ENCODE data around the gene HIF3A.
"Not testable (repeated sequence)": the region's sequence is repeated elsewhere in the genome, so short reads cannot be mapped to it uniquely, and the experiment has no call there.

The HIF3A gene

GRCh38 chr19:46296722-46297461 is at the start of gene HIF3A:
Gene HIF3A, plus strand, starts transcription at chr19:46297042. Its CDS starts 35 bp downstream, at chr19:46297077.
- DNase-seq = no peak

- no peak for DNase-seq
Observed at GRCh38 chr19:46250076-46250735, 46.6 kb upstream of the HIF3A start.

GRCh38 chr19:46251416-46251815 is 45.4 kb upstream of the HIF3A start:
- DNase-seq = no peak

DNA sequence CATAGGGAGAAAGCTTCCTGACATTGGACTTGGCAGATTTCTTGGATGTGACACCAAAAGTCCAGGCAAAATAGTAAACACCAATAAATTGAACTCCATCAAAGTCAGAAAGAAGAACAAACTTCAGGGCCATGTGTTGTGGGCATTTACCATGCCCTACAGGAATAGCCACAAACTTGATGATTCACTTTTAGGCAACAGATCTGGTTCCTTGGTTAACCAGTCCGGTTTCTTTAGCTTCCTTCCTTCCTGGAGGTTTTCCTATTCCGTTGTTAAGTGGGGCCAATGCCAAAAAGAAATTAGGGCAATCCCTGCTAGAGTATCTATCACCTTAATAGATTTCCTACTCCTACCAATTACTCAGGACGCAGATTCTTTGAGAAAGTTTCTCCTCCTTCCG is 42.1 kb upstream of the HIF3A start:
- DNase-seq = no peak

DNA sequence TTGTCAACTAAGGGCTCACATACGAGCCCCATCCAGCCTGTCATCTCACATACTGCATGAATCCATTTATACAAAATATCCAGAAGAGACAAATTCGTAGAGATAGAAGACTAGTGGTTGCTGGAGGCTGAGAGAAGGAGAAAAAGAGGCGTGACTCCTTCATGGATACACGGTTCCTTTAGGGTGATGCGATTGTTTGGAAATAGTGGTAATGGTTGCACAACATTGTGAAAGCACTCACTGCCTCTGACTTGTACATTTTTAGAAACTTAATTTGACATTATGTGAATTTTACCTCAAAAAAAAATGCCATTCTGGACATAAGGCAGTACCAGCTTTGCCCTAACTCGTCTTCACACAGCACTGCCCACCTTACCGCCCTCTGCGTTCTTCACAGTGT is 40.0 kb upstream of the HIF3A start:
- no peak for DNase-seq

DNA sequence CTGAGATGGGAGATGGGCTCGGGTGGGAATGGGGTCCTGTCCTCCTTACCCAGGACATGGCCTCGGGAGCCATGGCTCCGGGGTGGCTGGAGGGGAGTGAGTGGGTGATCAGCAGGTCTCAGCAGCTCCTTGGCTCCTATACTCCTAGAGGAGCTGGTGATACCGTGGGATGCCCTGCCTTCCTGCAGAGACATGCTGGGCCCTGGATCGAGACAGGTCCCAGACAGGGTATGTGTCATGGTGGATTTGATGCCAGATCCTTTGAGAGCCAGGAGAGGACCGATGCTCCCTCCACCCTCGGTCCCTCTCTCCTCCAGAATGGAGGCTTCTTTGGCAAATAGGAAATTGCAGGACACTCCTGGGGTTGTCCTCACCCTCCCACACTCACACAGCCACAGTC is 35.3 kb upstream of the HIF3A start:
- not testable (repeated sequence) for DNase-seq

- peak; percentile 77 for DNase-seq
Observed at GRCh38 chr19:46262684-46263296, 34.1 kb upstream of the HIF3A start.

GRCh38 chr19:46264801-46265200 is 32.0 kb upstream of the HIF3A start:
- not testable (repeated sequence) for DNase-seq

DNA sequence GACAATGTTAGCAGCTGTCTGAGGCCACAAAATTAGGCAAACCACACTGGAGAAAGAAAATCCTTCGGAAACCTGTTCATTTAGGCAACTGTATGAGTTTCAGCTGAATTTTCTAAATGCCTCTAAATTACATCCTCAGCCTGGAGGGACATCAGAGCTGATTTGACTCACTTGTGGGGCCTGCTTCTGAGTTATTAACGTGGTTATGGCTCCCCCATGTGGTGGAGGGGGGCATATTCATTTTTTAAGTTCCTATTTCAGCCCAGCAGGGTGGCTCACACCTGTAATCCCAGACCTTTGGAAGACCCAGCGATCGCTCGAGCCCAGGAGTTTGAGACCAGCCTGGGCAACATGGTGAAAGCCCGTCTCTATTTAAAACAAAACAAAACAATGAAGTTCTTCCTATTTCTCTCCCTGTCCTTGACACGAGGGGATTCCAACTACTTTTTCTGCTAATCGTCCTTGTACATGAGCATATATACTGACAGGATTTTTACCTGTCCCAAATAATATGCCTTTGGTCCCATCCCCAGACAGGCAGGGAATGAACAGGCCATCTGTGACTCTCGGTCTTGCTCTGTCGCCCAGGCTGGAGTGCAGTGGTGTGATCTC is 31.5 kb upstream of the HIF3A start:
- DNase-seq = peak; percentile 76

- no peak for DNase-seq
Observed at GRCh38 chr19:46269101-46269500, 27.7 kb upstream of the HIF3A start.

GRCh38 chr19:46270521-46271256 is 26.2 kb upstream of the HIF3A start:
- DNase-seq = no peak

DNA sequence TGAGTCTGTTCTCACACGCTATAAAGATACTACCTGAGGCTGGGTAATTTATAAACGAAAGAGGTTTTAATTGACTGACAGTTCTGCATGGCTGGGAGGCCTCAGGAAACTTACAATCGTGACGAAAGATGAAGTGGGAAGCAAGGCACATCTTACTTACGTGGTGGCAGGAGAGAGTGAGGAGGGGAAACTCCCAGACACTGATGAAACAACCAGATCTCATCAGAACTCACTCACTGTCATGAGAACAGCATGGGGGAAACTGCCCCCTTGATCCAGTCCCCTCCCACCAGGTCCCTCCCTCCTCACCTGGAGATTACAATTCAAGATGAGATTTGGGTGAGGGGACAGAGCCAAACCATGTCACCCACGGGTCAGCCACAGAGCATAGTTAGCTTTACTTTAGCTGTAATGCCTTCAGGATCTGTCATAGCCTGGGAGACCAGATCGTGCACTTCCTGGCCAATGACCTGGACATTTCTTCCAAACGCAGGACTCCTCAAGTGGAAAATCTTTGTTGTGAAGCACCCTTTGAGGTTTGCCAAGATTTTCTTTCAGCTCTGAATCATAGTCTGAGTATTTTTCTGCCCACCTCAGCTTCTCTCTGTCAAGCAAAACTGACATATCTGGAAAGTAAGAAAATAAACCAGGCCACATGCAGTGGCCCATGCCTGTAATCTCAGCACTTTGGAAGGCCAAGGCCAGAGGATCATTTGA is 25.2 kb upstream of the HIF3A start:
- DNase-seq = peak; percentile 39

GRCh38 chr19:46273931-46274330 is 22.9 kb upstream of the HIF3A start:
- DNase-seq = not testable (repeated sequence)

GRCh38 chr19:46279177-46279576 is 17.7 kb upstream of the HIF3A start:
- no peak for DNase-seq

- DNase-seq = no peak
Observed at GRCh38 chr19:46283771-46284170, 13.1 kb upstream of the HIF3A start.

- no peak for DNase-seq
Observed at GRCh38 chr19:46284635-46285034, 12.2 kb upstream of the HIF3A start.

DNA sequence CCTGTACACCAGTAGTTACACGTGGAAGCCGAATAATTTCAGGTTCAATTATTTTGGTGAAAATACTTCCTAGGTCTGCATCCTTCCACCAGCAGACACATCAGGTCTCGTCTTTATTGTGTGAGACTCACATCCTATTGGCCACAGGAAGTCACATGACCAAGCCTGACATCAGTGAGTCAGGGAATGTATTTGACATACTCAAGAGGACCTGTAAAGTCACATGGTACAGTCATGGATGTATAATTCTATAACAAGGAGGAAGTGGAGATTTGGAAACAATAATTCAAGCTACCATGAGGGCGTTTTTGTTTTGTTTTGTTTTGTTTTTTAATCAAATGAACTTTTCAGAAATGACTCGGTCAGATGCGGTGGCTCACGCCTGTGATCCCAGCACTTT is 9.3 kb upstream of the HIF3A start:
- no peak for DNase-seq

DNA sequence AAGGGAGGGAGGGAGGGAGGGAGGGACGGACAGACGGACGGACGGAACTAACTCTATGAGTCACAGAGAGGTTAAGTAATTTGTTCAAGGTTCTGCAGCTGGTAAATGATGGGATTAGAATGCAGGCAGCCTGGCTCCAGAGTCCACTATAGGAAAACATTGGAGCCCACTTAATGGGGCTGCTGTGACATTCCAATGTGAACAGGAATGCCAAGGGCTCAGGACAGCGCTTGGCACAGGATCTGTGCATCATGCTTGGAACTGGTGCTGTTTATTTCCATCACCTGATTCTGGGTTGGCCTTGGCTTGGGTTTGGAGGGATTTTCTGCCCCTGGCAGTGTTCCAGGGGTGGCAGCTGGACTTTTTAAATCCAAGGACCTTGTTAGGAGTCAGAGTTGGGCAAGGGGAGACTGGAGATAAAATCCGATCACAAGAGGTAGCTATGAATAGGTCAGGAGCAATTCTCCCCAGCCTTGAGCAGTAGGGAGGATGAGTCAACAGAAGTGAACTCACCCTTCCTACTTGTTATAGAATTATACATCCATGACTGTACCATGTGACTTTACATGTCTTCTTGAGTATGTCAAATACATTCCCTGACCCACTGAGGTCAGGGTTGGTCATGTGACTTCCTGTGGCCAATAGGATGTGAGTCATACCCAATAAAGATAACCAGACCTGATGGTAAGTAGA is 7.8 kb upstream of the HIF3A start:
- DNase-seq = no peak

- no peak for DNase-seq
Observed at GRCh38 chr19:46289724-46290619, 6.9 kb upstream of the HIF3A start.

- DNase-seq = no peak
Observed at GRCh38 chr19:46291829-46292228, 5.0 kb upstream of the HIF3A start.

DNA sequence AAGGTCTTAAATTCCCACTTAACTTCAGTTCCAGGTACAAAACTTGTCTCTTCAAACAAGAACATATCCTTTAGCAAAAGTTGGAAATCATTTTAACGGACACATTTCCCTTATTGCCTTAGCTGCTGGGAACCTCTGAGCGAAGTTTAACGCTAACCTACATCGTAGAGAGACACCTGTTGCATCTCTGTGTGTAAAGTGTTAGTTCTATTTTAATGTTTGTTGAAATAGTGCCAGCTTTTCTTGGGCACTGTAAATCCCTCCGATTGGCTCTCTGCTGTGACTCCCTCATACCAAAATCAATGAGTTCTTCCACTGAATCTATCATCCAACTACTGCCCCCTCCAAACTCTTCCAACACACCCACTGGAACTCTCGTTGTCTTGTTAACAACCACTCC is 2.3 kb upstream of the HIF3A start:
- no peak for DNase-seq

All from stimulated activated CD8-positive, alpha-beta memory T cell treated with anti-CD3 and anti-CD28 coated beads, Interleukin-4, amount 100 ng/mL, for 48 hours (primary cell).